GM12892 (cell line): ENCODE results near the gene PRAMEF18. TPM values are rescaled to one million over a fixed set of nuclear protein-coding genes. Genes with fewer than 3 reads are reported as not detected.
"Not testable (repeated sequence)": the region's sequence is repeated elsewhere in the genome, so short reads cannot be mapped to it uniquely, and the experiment has no call there.

Experiments
- DNase-seq: peaks from one replicate; pipeline ENCODE4 v3.0.0; 2011; ENCODE audit not compliant: insufficient read length
- FAIRE-seq: peaks from 2 replicates; lab custom pipeline; 2011; peaks lifted over from hg19 to GRCh38; lab: Jason Lieb, UNC
- polyA plus RNA-seq: library from polyadenylated mRNA; unstranded; fragments of >200 nt; gene quantifications from one replicate; pipeline ENCODE4 v1.2.1, GENCODE V29; 2012; ENCODE audit warnings: missing spikeins, inconsistent platforms; ENCODE audit not compliant: missing spikeins

Gene PRAMEF18
- not detected for polyA plus RNA-seq

- not testable (repeated sequence) for DNase-seq, FAIRE-seq
Measured at GRCh38 chr1:13225675-13226204, at the start of gene PRAMEF18. PRAMEF18 (minus strand) TSS chr1:13226154; CDS start chr1:13226106, 48 bp downstream.

GRCh38 chr1:13265124-13265523 is 39.2 kb upstream of the PRAMEF18 start:
- FAIRE-seq, DNase-seq: not testable (repeated sequence)

- not testable (repeated sequence) for DNase-seq, FAIRE-seq
Measured at GRCh38 chr1:13253898-13254297, 27.9 kb upstream of the PRAMEF18 start, which contains the start of gene PRAMEF5. PRAMEF5 (plus strand) TSS chr1:13254198; CDS start chr1:13259269, 5,071 bp downstream.

- FAIRE-seq, DNase-seq: not testable (repeated sequence)
Measured at GRCh38 chr1:13247122-13247521, 21.2 kb upstream of the PRAMEF18 start.

- FAIRE-seq, DNase-seq: not testable (repeated sequence)
Measured at GRCh38 chr1:13246554-13246871, 20.6 kb upstream of the PRAMEF18 start.

- not testable (repeated sequence) for FAIRE-seq, DNase-seq
Measured at GRCh38 chr1:13245841-13246553, 20.0 kb upstream of the PRAMEF18 start.

GRCh38 chr1:13243536-13244263 is 17.7 kb upstream of the PRAMEF18 start:
- not testable (repeated sequence) for FAIRE-seq, DNase-seq

GRCh38 chr1:13239633-13240032 is 13.7 kb upstream of the PRAMEF18 start:
- not testable (repeated sequence) for FAIRE-seq, DNase-seq

- not testable (repeated sequence) for DNase-seq, FAIRE-seq
Measured at GRCh38 chr1:13237572-13237971, 11.6 kb upstream of the PRAMEF18 start.

- FAIRE-seq: not testable (repeated sequence)
Measured at GRCh38 chr1:13234057-13234456, 8.1 kb upstream of the PRAMEF18 start.

GRCh38 chr1:13232056-13232455 is 6.1 kb upstream of the PRAMEF18 start:
- not testable (repeated sequence) for DNase-seq, FAIRE-seq

More at GRCh38 chr1:13234057-13234456, 8.1 kb upstream of the PRAMEF18 start:
- not testable (repeated sequence) for DNase-seq

GRCh38 chr1:13231061-13231750 is 5.3 kb upstream of the PRAMEF18 start:
- FAIRE-seq, DNase-seq: not testable (repeated sequence)

- FAIRE-seq: not testable (repeated sequence)
Measured at GRCh38 chr1:13230601-13231000, 4.6 kb upstream of the PRAMEF18 start.

GRCh38 chr1:13230096-13230495 is 4.1 kb upstream of the PRAMEF18 start:
- FAIRE-seq, DNase-seq: not testable (repeated sequence)

More at GRCh38 chr1:13230601-13231000, 4.6 kb upstream of the PRAMEF18 start:
- not testable (repeated sequence) for DNase-seq
